Uterus (tissue), 4 donors: ENCODE data around the gene ARID5B. TPM values are rescaled to one million over a fixed set of nuclear protein-coding genes. Genes with fewer than 3 reads are reported as not detected.
"Not testable (repeated sequence)": the region's sequence is repeated elsewhere in the genome, so short reads cannot be mapped to it uniquely, and the experiment has no call there.

Source experiments
- DNase-seq, 2 donors: peaks; one replicate each; pipeline ENCODE4 v3.0.0-alpha.2; 2019 to 2020
- H3K27ac ChIP-seq, 2 donors: fragments of 200-600 bp; sonication (generic); 1 replicate in 1 of 2; 2 replicates in 1 of 2; pipeline ENCODE4 v1.5.1; 2016 to 2018
- H3K27me3 ChIP-seq, 2 donors: fragments of 200-600 bp; sonication (generic); one replicate each; pipeline ENCODE4 v1.5.1; 2018 to 2019; ENCODE audit warnings: control low read depth in 1 of 2
- H3K36me3 ChIP-seq, 2 donors: fragments of 200-600 bp; sonication (generic); one replicate each; pipeline ENCODE4 v1.5.1; 2019; ENCODE audit warnings: control low read depth in 1 of 2
- H3K4me1 ChIP-seq, 2 donors: fragments of 200-600 bp; sonication (generic); one replicate each; pipeline ENCODE4 v1.5.1; 2018 to 2019; ENCODE audit warnings: control low read depth in 1 of 2
- H3K4me3 ChIP-seq, 2 donors: fragments of 200-600 bp; sonication (generic); 1 replicate in 1 of 2; 2 replicates in 1 of 2; pipeline ENCODE4 v1.5.1; 2018 to 2019; ENCODE audit warnings: mild to moderate bottlenecking in 1 of 2
- H3K9me3 ChIP-seq, 2 donors: fragments of 200-600 bp; sonication (generic); one replicate each; pipeline ENCODE4 v1.5.1; 2019; ENCODE audit warnings: control low read depth in 1 of 2
- CTCF ChIP-seq, 4 experiments: fragments of 200-600 bp in 2 of 4; fragments of 450-650 bp in 2 of 4; sonication (generic) in 2 of 4; IDR thresholded peaks; one replicate each; pipeline ENCODE4 v1.5.1; 2016 to 2019; ENCODE audit warnings: antibody characterized with exemption in 4 of 4, mild to moderate bottlenecking in 2 of 4, moderate library complexity in 1 of 4
- POLR2A ChIP-seq, 2 donors: fragments of 450-650 bp; IDR thresholded peaks; one replicate each; pipeline ENCODE4 v1.6.1; 2016; ENCODE audit warnings: antibody characterized with exemption in 2 of 2, mild to moderate bottlenecking in 1 of 2, moderate library complexity in 1 of 2
- intact Hi-C: fragments of 100-400 bp; cut with DNase I; formaldehyde crosslinking; loops from one replicate; pipeline ENCODE4 v1.15.1; 2023; ENCODE audit warnings: low total_unique reads
- total RNA-seq, 4 donors: library from RNA; depleted of rRNA in 3 of 4; stranded (reverse); fragments of >200 nt in 3 of 4; gene quantifications; one replicate each; pipeline versions ENCODE4 v1.1.0 to v1.2.4, GENCODE V29; 2014 to 2023
- donor health status: DM: yes; HTN: yes; CAD: no.

The ARID5B gene
- total RNA-seq, 4 donors from 2014 or later, result 38.7 to 64.1 (median 56.6) TPM

DNA sequence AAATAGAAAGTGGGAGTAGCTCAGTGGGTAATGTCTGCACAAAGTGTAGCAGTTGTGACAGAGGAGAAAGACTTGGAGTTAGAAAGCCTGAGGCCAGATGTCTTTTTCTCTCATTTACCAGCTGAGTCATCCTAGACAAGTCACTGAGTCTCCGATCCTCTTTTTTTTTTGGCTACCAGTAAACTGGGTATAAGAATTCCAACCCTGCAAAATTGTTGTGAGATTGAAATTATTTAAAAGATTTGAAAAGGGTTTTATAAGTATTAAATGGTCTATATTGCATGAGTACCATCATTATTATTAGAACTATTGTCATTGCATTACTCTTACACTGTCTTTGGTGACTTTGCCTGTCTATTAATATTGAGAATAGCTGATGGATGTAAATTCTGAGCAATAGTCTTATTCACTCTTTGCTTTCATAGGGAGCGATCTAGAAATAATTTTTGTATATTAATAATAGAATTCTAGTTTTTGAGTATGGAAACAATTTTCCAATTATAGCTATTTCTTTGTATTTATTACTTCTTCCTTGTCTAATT, 74.0 kb downstream of the ARID5B start:
- H3K4me3 ChIP-seq, result no peak overlapping the region
- peaks cover 0 to 7% of the 10 kb centered on the region in 2 donors for H3K4me1 ChIP-seq
- no peaks in the 10 kb centered on the region for H3K36me3 ChIP-seq

GRCh38 chr10:61976951-61977721, 75.6 kb downstream of the ARID5B start:
- H3K4me3 ChIP-seq, H3K36me3 ChIP-seq, H3K27ac ChIP-seq, H3K4me1 ChIP-seq, intact Hi-C loops, H3K27me3 ChIP-seq, H3K9me3 ChIP-seq, DNase-seq: not testable (repeated sequence)

More for the DNA sequence above, 74.0 kb downstream of the ARID5B start:
- no peaks in the 10 kb centered on the region for H3K9me3 ChIP-seq
- peak overlapping the region; percentile 49 to 81 for H3K27ac ChIP-seq
- H3K27me3 ChIP-seq, result no peaks in the 10 kb centered on the region
- DNase-seq, result no peak
- intact Hi-C loops, result no loop called here
- TF ChIP-seq CTCF (IDR thresholded peaks at IDR 0.05) (no peak), POLR2A (IDR thresholded peaks at IDR 0.05) (no peak)

DNA sequence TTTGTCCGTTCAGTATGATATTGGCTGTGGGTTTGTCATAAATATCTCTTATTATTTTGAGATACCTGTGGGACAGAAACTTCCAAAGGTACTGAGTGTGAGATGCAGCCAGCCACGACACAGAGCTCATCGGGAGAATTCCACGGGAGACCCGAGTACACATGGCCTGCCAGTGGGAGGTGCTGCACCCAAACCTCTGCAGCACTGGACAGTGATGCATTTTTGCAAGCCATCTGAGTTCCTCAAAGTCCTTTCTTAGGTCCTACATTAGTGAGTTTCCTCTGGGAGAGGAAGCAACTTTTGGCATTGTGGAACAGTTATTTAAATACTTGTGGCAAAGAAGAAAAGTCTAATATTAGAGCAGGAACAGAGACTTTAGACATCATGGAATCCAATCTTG, 77.5 kb downstream of the ARID5B start:
- no peak overlapping the region for H3K4me3 ChIP-seq
- no peaks in the 10 kb centered on the region for H3K9me3 ChIP-seq
- no peak overlapping the region for H3K27ac ChIP-seq
- H3K36me3 ChIP-seq, result no peaks in the 10 kb centered on the region
- no peaks in the 10 kb centered on the region for H3K27me3 ChIP-seq
- H3K4me1 ChIP-seq, result peaks cover 0 to 5% of the 10 kb centered on the region in 2 donors
- intact Hi-C loops, result no loop called here
- no peak for DNase-seq
- TF ChIP-seq POLR2A (IDR thresholded peaks at IDR 0.05), result no peak
- peak in 1 of 4 experiments; percentile 14 for TF ChIP-seq CTCF (IDR thresholded peaks at IDR 0.05)

GRCh38 chr10:61981460-61981859, 80.0 kb downstream of the ARID5B start:
- Histone ChIP-seq H3K9me3 (no peaks in the 10 kb centered on the region), H3K27me3 (no peaks in the 10 kb centered on the region), H3K4me3 (no peak overlapping the region), H3K36me3 (no peaks in the 10 kb centered on the region), H3K4me1 (no peaks in the 10 kb centered on the region), H3K27ac (no peak overlapping the region)
- intact Hi-C loops, result no loop called here
- TF ChIP-seq POLR2A (IDR thresholded peaks at IDR 0.05), result no peak
- no peak for TF ChIP-seq CTCF (IDR thresholded peaks at IDR 0.05)
- DNase-seq, result no peak

DNA sequence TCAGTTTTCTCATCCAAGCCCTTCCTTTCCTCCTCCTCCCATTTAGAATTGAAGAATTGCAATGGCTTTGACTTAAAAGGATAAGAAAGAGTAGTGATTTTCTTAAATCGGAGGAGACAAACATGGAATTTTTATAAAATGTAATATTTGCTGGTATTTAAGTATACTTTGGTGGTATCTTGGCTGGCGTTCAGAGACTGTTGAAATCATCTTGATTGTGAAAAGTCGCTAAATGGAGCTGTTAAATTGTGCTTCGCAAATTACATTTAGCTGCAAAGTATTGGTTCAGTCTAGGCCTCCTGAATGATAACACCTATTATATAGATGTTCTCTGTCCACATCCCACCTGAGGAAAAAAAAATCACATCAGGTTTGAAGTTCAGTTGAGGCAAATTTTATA, 81.8 kb downstream of the ARID5B start:
- no peak for DNase-seq
- H3K36me3 ChIP-seq, result no peaks in the 10 kb centered on the region
- no peak for TF ChIP-seq POLR2A (IDR thresholded peaks at IDR 0.05)
- TF ChIP-seq CTCF (IDR thresholded peaks at IDR 0.05), result no peak
- intact Hi-C loops, result no loop called here
- H3K4me1 ChIP-seq, result no peaks in the 10 kb centered on the region
- H3K9me3 ChIP-seq, result no peaks in the 10 kb centered on the region
- no peak overlapping the region for H3K4me3 ChIP-seq
- no peaks in the 10 kb centered on the region for H3K27me3 ChIP-seq
- H3K27ac ChIP-seq, result no peak overlapping the region
